IMR-90 (cell line): ENCODE measurements around the gene ZNF575. TPM values are rescaled to one million over a fixed set of nuclear protein-coding genes. Genes with fewer than 3 reads are reported as not detected.

Experiments
- ATAC-seq: fragments of 200-7000 bp; cut with Tn5 transposase; 2 replicates; pipeline ENCODE4 v1.9.1; 2020; ENCODE audit warnings: low read depth, mild to moderate bottlenecking, moderate library complexity
- BruUV-seq: library from RNA; stranded (reverse); fragments of 400-500 nt; replicated peaks from 2 replicates; lab custom pipeline; 2021; lab: Mats Ljungman, UMichigan
- CTCF ChIA-PET: fragments of 300-600 bp; formaldehyde crosslinking; extraction: SDS; loops from one replicate; lab custom pipeline; 2021; ENCODE audit warnings: antibody characterized with exemption; lab: Yijun Ruan, JAX
- POLR2A ChIA-PET: fragments of 300-600 bp; sonication (Branson Sonifier 250); formaldehyde crosslinking; loops from one replicate; lab custom pipeline; 2022; ENCODE audit warnings: antibody characterized with exemption; ENCODE audit not compliant: unreplicated experiment; lab: Charles Lee
- DNase-seq: peaks from one replicate; pipeline ENCODE4 v3.0.0; 2013
- H2AFZ ChIP-seq: replicated peaks from 2 replicates; pipeline ENCODE3; 2013; ENCODE audit warnings: low read length, mild to moderate bottlenecking; ENCODE audit not compliant: poor library complexity
- H2AK5ac ChIP-seq: 2 replicates; pipeline ENCODE4 v1.6.1; 2013; ENCODE audit warnings: low read depth, low read length, inconsistent platforms
- H2AK9ac ChIP-seq: replicated peaks from 2 replicates; pipeline ENCODE3; 2013; ENCODE audit warnings: mild to moderate bottlenecking, low read depth, low read length, moderate library complexity; ENCODE audit not compliant: poor library complexity
- H2BK120ac ChIP-seq: 2 replicates; pipeline ENCODE4 v1.6.1; 2013; ENCODE audit warnings: low read depth, low read length, inconsistent platforms
- H2BK15ac ChIP-seq: 3 replicates; pipeline ENCODE4 v1.6.1; 2013; ENCODE audit warnings: low read depth, low read length, inconsistent platforms
- H2BK20ac ChIP-seq: 2 replicates; pipeline ENCODE4 v1.6.1; 2013; ENCODE audit warnings: low read depth, mild to moderate bottlenecking, inconsistent platforms, low read length, moderate library complexity
- H2BK5ac ChIP-seq: 2 replicates; pipeline ENCODE4 v1.6.1; 2013; ENCODE audit warnings: mild to moderate bottlenecking, low read depth, low read length, inconsistent platforms; ENCODE audit not compliant: poor library complexity, severe bottlenecking
- H3K14ac ChIP-seq: replicated peaks from 2 replicates; pipeline ENCODE4 v1.6.1; 2013; ENCODE audit warnings: low read depth, low read length, inconsistent platforms
- H3K18ac ChIP-seq: 2 replicates; pipeline ENCODE4 v1.6.1; 2013; ENCODE audit warnings: low read depth, low read length, control low read depth
- H3K23ac ChIP-seq: 2 replicates; pipeline ENCODE4 v1.6.1; 2013; ENCODE audit warnings: low read depth, low read length, inconsistent platforms
- H3K27ac ChIP-seq: 2 replicates; pipeline ENCODE4 v1.5.1; 2013; ENCODE audit warnings: mild to moderate bottlenecking, control low read depth, low read length; ENCODE audit not compliant: insufficient read depth
- H3K27me3 ChIP-seq: 2 replicates; pipeline ENCODE4 v1.6.1; 2013; ENCODE audit warnings: low read length; ENCODE audit not compliant: control insufficient read depth, insufficient read depth
- H3K36me3 ChIP-seq: 2 replicates; pipeline ENCODE4 v1.6.1; 2013; ENCODE audit warnings: low read length, mixed read lengths; ENCODE audit not compliant: control insufficient read depth, insufficient read depth
- H3K4ac ChIP-seq: 2 replicates; pipeline ENCODE4 v1.6.1; 2013; ENCODE audit warnings: low read depth, low read length, inconsistent platforms
- H3K4me1 ChIP-seq: 2 replicates; pipeline ENCODE4 v1.6.1; 2013; ENCODE audit warnings: low read length, mixed read lengths; ENCODE audit not compliant: control insufficient read depth, insufficient read depth
- H3K4me2 ChIP-seq: 2 replicates; pipeline ENCODE4 v1.6.1; 2013; ENCODE audit warnings: low read depth, mild to moderate bottlenecking, control low read depth, low read length, moderate library complexity
- H3K4me3 ChIP-seq: 2 replicates; pipeline ENCODE4 v1.5.1; 2013; ENCODE audit warnings: low read depth, mild to moderate bottlenecking, control low read depth, low read length, moderate library complexity; ENCODE audit not compliant: insufficient read depth
- H3K56ac ChIP-seq: 2 replicates; pipeline ENCODE4 v1.6.1; 2013; ENCODE audit warnings: low read length, inconsistent platforms; ENCODE audit not compliant: insufficient read depth; ENCODE audit errors: extremely low read depth
- H3K79me1 ChIP-seq, 2 experiments: 2 replicates each; pipeline ENCODE4 v1.6.1; 2013; ENCODE audit warnings: low read length in 2 of 2, inconsistent platforms in 1 of 2, low read depth in 1 of 2
- H3K9ac ChIP-seq: 2 replicates; pipeline ENCODE4 v1.6.1; 2013; ENCODE audit warnings: low read depth, low read length, control low read depth
- H3K9me1 ChIP-seq: 2 replicates; pipeline ENCODE4 v1.6.1; 2013; ENCODE audit warnings: low read length, inconsistent platforms; ENCODE audit not compliant: insufficient read depth
- H3K9me3 ChIP-seq: 2 replicates; pipeline ENCODE4 v1.6.1; 2013; ENCODE audit warnings: low read length; ENCODE audit not compliant: control insufficient read depth, insufficient read depth
- H4K20me1 ChIP-seq: 2 replicates; pipeline ENCODE4 v1.6.1; 2013; ENCODE audit warnings: low read length, inconsistent platforms; ENCODE audit not compliant: insufficient read depth
- H4K5ac ChIP-seq: 2 replicates; pipeline ENCODE4 v1.6.1; 2013; ENCODE audit warnings: mild to moderate bottlenecking, low read depth, low read length, control low read depth
- H4K8ac ChIP-seq, 2 experiments: 2 replicates each; pipeline ENCODE4 v1.6.1; 2013; ENCODE audit warnings: low read depth in 2 of 2, low read length in 2 of 2, control low read depth in 1 of 2, inconsistent platforms in 1 of 2
- H4K91ac ChIP-seq: 2 replicates; pipeline ENCODE4 v1.6.1; 2013; ENCODE audit warnings: low read depth, low read length, inconsistent platforms; ENCODE audit not compliant: insufficient read depth
- BHLHE40 ChIP-seq: fragments of 150-350 bp; IDR thresholded peaks from 2 replicates; pipeline ENCODE4 v1.6.1; 2016; ENCODE audit warnings: mild to moderate bottlenecking, low read depth, low read length
- CEBPB ChIP-seq: IDR thresholded peaks from 2 replicates; pipeline ENCODE4 v1.6.1; 2012; ENCODE audit warnings: low read depth, low read length, improper control_type of control experiment
- CHD1 ChIP-seq: IDR thresholded peaks from 2 replicates; pipeline ENCODE4 v1.6.1; 2012; ENCODE audit warnings: low read depth, low read length, improper control_type of control experiment
- FOS ChIP-seq: fragments of 150-350 bp; IDR thresholded peaks from 2 replicates; pipeline ENCODE4 v1.6.1; 2016; ENCODE audit warnings: low read depth, low read length
- MAFK ChIP-seq: IDR thresholded peaks from 2 replicates; pipeline ENCODE4 v1.6.1; 2012; ENCODE audit warnings: low read depth, low read length, improper control_type of control experiment
- MAZ ChIP-seq: IDR thresholded peaks from 2 replicates; pipeline ENCODE4 v1.6.1; 2012; ENCODE audit warnings: low read depth, mild to moderate bottlenecking, low read length, improper control_type of control experiment, moderate library complexity, borderline replicate concordance
- MXI1 ChIP-seq: IDR thresholded peaks from 2 replicates; pipeline ENCODE4 v1.6.1; 2012; ENCODE audit warnings: low read depth, mild to moderate bottlenecking, low read length, moderate library complexity, borderline replicate concordance
- NFE2L2 ChIP-seq: fragments of 150-350 bp; IDR thresholded peaks from 2 replicates; pipeline ENCODE4 v1.6.1; 2016; ENCODE audit warnings: low read depth, mild to moderate bottlenecking, low read length
- POLR2A ChIP-seq: IDR thresholded peaks from 2 replicates; pipeline ENCODE4 v1.6.1; 2012; ENCODE audit warnings: mild to moderate bottlenecking, low read depth, low read length
- RAD21 ChIP-seq: IDR thresholded peaks from 2 replicates; pipeline ENCODE4 v1.6.1; 2012; ENCODE audit warnings: low read length, improper control_type of control experiment
- RCOR1 ChIP-seq: IDR thresholded peaks from 2 replicates; pipeline ENCODE4 v1.6.1; 2012; ENCODE audit warnings: mild to moderate bottlenecking, low read length, improper control_type of control experiment; ENCODE audit not compliant: insufficient replicate concordance
- RFX5 ChIP-seq: IDR thresholded peaks from 2 replicates; pipeline ENCODE4 v1.8.0; 2012; ENCODE audit warnings: low read depth, mild to moderate bottlenecking, low read length, moderate library complexity
- SMC3 ChIP-seq: fragments of 150-350 bp; IDR thresholded peaks from 2 replicates; pipeline ENCODE4 v1.6.1; 2016; ENCODE audit warnings: low read depth, mild to moderate bottlenecking, antibody characterized with exemption, low read length, moderate library complexity
- WGBS, 2 experiments: methylation state at CpG; one replicate each; pipeline versions ENCODE4 v1.1.5 to v1.1.7; 2013; ENCODE audit warnings: missing lambda C conversion rate in 2 of 2; ENCODE audit not compliant: insufficient read length in 1 of 2; ENCODE audit errors: extremely low coverage in 2 of 2; 5-methylcytosine and 5-hydroxymethylcytosine counted together
- dilution Hi-C: fragments of 300-500 bp; cut with HindIII; formaldehyde crosslinking; loops from one replicate; pipeline ENCODE4 v1.14.3; 2018; ENCODE audit warnings: low sequenced_read_pairs; ENCODE audit not compliant: unreplicated experiment
- in situ Hi-C: fragments of 300-500 bp; cut with MboI; formaldehyde crosslinking; loops from 3 replicates; pipeline ENCODE4 v1.14.3; 2019; ENCODE audit warnings: low sequenced_read_pairs, inconsistent platforms, mixed read lengths
- intact Hi-C: fragments of 100-400 bp; cut with micrococcal nuclease; formaldehyde crosslinking; loops from 2 replicates; pipeline ENCODE4 v1.10.0; 2022
- polyA plus RNA-seq, 3 experiments: library from polyadenylated mRNA; depleted of rRNA; stranded (reverse); fragments of >200 nt; gene quantifications; 2 replicates each; pipeline ENCODE4 v1.2.3, GENCODE V29; 2012; ENCODE audit warnings: low replicate concordance in 1 of 3
- total RNA-seq: library from RNA; depleted of rRNA; stranded (reverse); fragments of >200 nt; gene quantifications from 2 replicates; pipeline ENCODE4 v1.2.3, GENCODE V29; 2012
- TF ChIP-seq, protein P1 (sequence below): fragments of 150-350 bp; IDR thresholded peaks from 2 replicates; pipeline ENCODE4 v1.6.1; 2017; ENCODE audit warnings: mild to moderate bottlenecking, antibody characterized with exemption, low read length, low read depth
- TF ChIP-seq, protein P2 (sequence below): fragments of 150-350 bp; IDR thresholded peaks from 2 replicates; pipeline ENCODE4 v1.6.1; 2016; ENCODE audit warnings: low read depth, mild to moderate bottlenecking, low read length, moderate library complexity, borderline replicate concordance
- TF ChIP-seq, protein P3 (sequence below): conservative IDR thresholded peaks from 2 replicates; pipeline ENCODE4 v1.5.1; 2012; ENCODE audit warnings: mild to moderate bottlenecking, low read depth, low read length, improper control_type of control experiment

ZNF575 gene
- total and polyA plus RNA-seq, 2 of the 4 experiments (the other 2 are of a cell fraction) = 0.77 TPM; not detected in 1

DNA sequence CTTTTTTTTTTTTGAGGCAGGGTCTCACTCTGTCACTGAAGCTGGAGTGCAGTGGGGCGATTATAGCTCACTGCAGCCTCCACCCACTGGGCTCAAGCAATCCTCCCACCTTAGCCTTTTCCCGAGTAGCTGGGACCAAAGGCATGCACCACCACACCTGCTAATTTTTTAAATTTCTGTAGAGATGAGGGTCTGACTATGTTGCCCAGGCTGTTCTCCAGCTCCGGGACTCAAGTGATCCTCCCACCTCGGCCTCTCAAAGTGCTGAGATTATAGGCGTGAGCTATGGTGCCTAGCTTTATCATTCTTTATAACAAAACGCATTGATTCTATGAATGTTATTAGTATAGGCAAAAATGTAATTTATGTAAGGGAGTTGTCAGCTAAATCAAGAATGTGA is 49.7 kb upstream of the ZNF575 start:
- Histone ChIP-seq H3K27ac (no peak overlapping the region), H3K4me3 (no peak overlapping the region), H3K9ac (no peak overlapping the region), H2AK9ac (no peak overlapping the region), H3K4me2 (no peak overlapping the region), H3K23ac (no peak overlapping the region), H4K8ac (no peak overlapping the region), H3K18ac (no peak overlapping the region), H3K4ac (no peak overlapping the region), H4K5ac (no peak overlapping the region), H3K9me1 (peaks cover 8% of the 10 kb centered on the region; the same call in 1 of the 2 replicates), H2AK5ac (no peak overlapping the region), H4K91ac (no peak overlapping the region), H2BK5ac (no peak overlapping the region), H3K9me3 (no peaks in the 10 kb centered on the region), H2AFZ (no peak overlapping the region), H2BK120ac (no peak overlapping the region), H2BK20ac (no peak overlapping the region), H3K27me3 (no peaks in the 10 kb centered on the region), H3K79me1 (no peaks in the 10 kb centered on the region), H4K20me1 (no peaks in the 10 kb centered on the region), H3K36me3 (peaks cover 2% of the 10 kb centered on the region; the same call in 1 of the 2 replicates), H3K4me1 (no peaks in the 10 kb centered on the region), H3K14ac (no peak overlapping the region), H3K56ac (no peak overlapping the region), H2BK15ac (no peak overlapping the region)
- no CpG with 5 or more reads among the region's 6 CpGs for WGBS, 2 experiments
- no TSS peak for BruUV-seq
- TF ChIP-seq RCOR1 = no peak
- TF ChIP-seq BHLHE40 = no peak
- TF ChIP-seq, protein P1, sequence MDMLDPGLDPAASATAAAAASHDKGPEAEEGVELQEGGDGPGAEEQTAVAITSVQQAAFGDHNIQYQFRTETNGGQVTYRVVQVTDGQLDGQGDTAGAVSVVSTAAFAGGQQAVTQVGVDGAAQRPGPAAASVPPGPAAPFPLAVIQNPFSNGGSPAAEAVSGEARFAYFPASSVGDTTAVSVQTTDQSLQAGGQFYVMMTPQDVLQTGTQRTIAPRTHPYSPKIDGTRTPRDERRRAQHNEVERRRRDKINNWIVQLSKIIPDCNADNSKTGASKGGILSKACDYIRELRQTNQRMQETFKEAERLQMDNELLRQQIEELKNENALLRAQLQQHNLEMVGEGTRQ = no peak
- TF ChIP-seq, protein P2, sequence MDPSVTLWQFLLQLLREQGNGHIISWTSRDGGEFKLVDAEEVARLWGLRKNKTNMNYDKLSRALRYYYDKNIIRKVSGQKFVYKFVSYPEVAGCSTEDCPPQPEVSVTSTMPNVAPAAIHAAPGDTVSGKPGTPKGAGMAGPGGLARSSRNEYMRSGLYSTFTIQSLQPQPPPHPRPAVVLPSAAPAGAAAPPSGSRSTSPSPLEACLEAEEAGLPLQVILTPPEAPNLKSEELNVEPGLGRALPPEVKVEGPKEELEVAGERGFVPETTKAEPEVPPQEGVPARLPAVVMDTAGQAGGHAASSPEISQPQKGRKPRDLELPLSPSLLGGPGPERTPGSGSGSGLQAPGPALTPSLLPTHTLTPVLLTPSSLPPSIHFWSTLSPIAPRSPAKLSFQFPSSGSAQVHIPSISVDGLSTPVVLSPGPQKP = no peak
- no peak for TF ChIP-seq MAZ
- TF ChIP-seq RAD21 = no peak
- TF ChIP-seq SMC3 = no peak
- no peak for TF ChIP-seq FOS
- TF ChIP-seq NFE2L2 = no peak
- TF ChIP-seq, protein P3, sequence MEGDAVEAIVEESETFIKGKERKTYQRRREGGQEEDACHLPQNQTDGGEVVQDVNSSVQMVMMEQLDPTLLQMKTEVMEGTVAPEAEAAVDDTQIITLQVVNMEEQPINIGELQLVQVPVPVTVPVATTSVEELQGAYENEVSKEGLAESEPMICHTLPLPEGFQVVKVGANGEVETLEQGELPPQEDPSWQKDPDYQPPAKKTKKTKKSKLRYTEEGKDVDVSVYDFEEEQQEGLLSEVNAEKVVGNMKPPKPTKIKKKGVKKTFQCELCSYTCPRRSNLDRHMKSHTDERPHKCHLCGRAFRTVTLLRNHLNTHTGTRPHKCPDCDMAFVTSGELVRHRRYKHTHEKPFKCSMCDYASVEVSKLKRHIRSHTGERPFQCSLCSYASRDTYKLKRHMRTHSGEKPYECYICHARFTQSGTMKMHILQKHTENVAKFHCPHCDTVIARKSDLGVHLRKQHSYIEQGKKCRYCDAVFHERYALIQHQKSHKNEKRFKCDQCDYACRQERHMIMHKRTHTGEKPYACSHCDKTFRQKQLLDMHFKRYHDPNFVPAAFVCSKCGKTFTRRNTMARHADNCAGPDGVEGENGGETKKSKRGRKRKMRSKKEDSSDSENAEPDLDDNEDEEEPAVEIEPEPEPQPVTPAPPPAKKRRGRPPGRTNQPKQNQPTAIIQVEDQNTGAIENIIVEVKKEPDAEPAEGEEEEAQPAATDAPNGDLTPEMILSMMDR = no peak
- TF ChIP-seq MAFK = no peak
- no peak for TF ChIP-seq MXI1
- no peak for TF ChIP-seq POLR2A
- no peak for TF ChIP-seq RFX5
- no peak for TF ChIP-seq CHD1
- TF ChIP-seq CEBPB = no peak
- ChIA-PET POLR2A (no interaction called here), CTCF (no interaction called here)
- no peak for ATAC-seq
- intact Hi-C loops = no loop called here
- DNase-seq = no peak
- in situ Hi-C loops = no loop called here
- dilution Hi-C loops = no loop called here
